GM13976 (cell line): Measurements from ENCODE around the gene RS1.

ENCODE experiments used
- DNase-seq: peaks from one replicate; pipeline ENCODE4 v3.0.0; 2012; ENCODE audit warnings: low spot score
- CTCF ChIP-seq: IDR thresholded peaks from 2 replicates; pipeline ENCODE4 v1.5.1; 2012; ENCODE audit warnings: borderline replicate concordance, mild to moderate bottlenecking; ENCODE audit not compliant: insufficient read depth; ENCODE audit errors: extremely low read depth, missing control alignments, control extremely low read depth
- in situ Hi-C: fragments of 300-500 bp; cut with MboI; formaldehyde crosslinking; loops from one replicate; pipeline ENCODE4 v1.12.0; 2022; ENCODE audit warnings: low sequenced_read_pairs, mixed read lengths, inconsistent platforms; ENCODE audit not compliant: unreplicated experiment

RS1 gene

GRCh38 chrX:18682979-18683387 lies 11.1 kb upstream of the RS1 start:
- DNase-seq = no peak
- no peak for TF ChIP-seq CTCF
- in situ Hi-C loops = no loop called here

- no peak for DNase-seq
- no peak for TF ChIP-seq CTCF
- in situ Hi-C loops = no loop called here
Observed at GRCh38 chrX:18681996-18682395, 10.1 kb upstream of the RS1 start.

- DNase-seq = no peak
- in situ Hi-C loops = no loop called here
- no peak for TF ChIP-seq CTCF
Observed at GRCh38 chrX:18677161-18677869, 5.4 kb upstream of the RS1 start.

- in situ Hi-C loops = no loop called here
- DNase-seq = no peak
Observed at GRCh38 chrX:18676470-18676869, 4.6 kb upstream of the RS1 start.

GRCh38 chrX:18676050-18676449 lies 4.1 kb upstream of the RS1 start:
- TF ChIP-seq CTCF = no peak
- no peak for DNase-seq
- in situ Hi-C loops = no loop called here

More at GRCh38 chrX:18676470-18676869, 4.6 kb upstream of the RS1 start:
- TF ChIP-seq CTCF = no peak

- in situ Hi-C loops = no loop called here
Observed at GRCh38 chrX:18674788-18675735, 3.2 kb upstream of the RS1 start.

More at GRCh38 chrX:18674788-18675735, 3.2 kb upstream of the RS1 start:
- no peak for TF ChIP-seq CTCF
- peak; percentile 88 for DNase-seq
